Endothelial cell of umbilical vein (primary cell): Measurements from ENCODE around the gene ANAPC2. TPM values are rescaled to one million over a fixed set of nuclear protein-coding genes. Genes with fewer than 3 reads are reported as not detected.

Source experiments
- BruUV-seq: library from RNA; stranded (reverse); fragments of 400-500 nt; replicated peaks from 2 replicates; lab custom pipeline; 2021; lab: Mats Ljungman, UMichigan
- CTCF ChIA-PET: fragments of 300-600, 350-600 bp; sonication (Branson Sonifier 250); formaldehyde crosslinking; loops from one replicate; lab custom pipeline; 2021; ENCODE audit warnings: antibody characterized with exemption, inconsistent platforms; lab: Charles Lee
- POLR2A ChIA-PET: fragments of 300-600, 350-600 bp; sonication (Branson Sonifier 250); formaldehyde crosslinking; loops from one replicate; lab custom pipeline; 2021; ENCODE audit warnings: antibody characterized with exemption, inconsistent platforms; lab: Charles Lee
- DNase-seq: peaks from one replicate; pipeline ENCODE4 v3.0.0-alpha.2; 2011; ENCODE audit warnings: low read depth, low spot score
- FAIRE-seq: peaks from 2 replicates; lab custom pipeline; 2011; peaks lifted over from hg19 to GRCh38; lab: Jason Lieb, UNC
- H2AFZ ChIP-seq: 2 replicates; pipeline ENCODE4 v1.6.0; 2012; ENCODE audit warnings: low read depth, low read length, control low read depth, inconsistent platforms
- H3K27ac ChIP-seq: 2 replicates; pipeline ENCODE4 v1.5.1; 2011; ENCODE audit warnings: low read depth, mild to moderate bottlenecking, control low read depth, low read length, moderate library complexity; ENCODE audit not compliant: insufficient read depth
- H3K27me3 ChIP-seq, 2 experiments: 2 replicates each; pipeline versions ENCODE4 v1.6.0 to v1.6.1; 2011; ENCODE audit warnings: low read length in 2 of 2, mixed read lengths in 1 of 2; ENCODE audit not compliant: control insufficient read depth in 2 of 2, insufficient read depth in 2 of 2
- H3K36me3 ChIP-seq, 2 experiments: 2 replicates in 1 of 2; 3 replicates in 1 of 2; pipeline ENCODE4 v1.5.1; 2011; ENCODE audit warnings: low read length in 2 of 2, mild to moderate bottlenecking in 1 of 2, moderate library complexity in 1 of 2; ENCODE audit not compliant: control insufficient read depth in 2 of 2, insufficient read depth in 2 of 2; ENCODE audit errors: extremely low read depth in 1 of 2
- H3K4me1 ChIP-seq: 3 replicates; pipeline ENCODE4 v1.5.1; 2011; ENCODE audit warnings: mild to moderate bottlenecking, low read length; ENCODE audit not compliant: control insufficient read depth, insufficient read depth; ENCODE audit errors: extremely low read depth
- H3K4me2 ChIP-seq: 2 replicates; pipeline ENCODE4 v1.6.1; 2011; ENCODE audit warnings: low read length, control low read depth, mixed read lengths; ENCODE audit not compliant: insufficient read depth
- H3K4me3 ChIP-seq, 3 experiments: fragments of 200-600 bp in 1 of 3; sonication (generic), shearing (Covaris generic) in 1 of 3; replicated peaks in 1 of 3; 2 replicates each; pipeline ENCODE4 v1.5.1; 2011 to 2016; ENCODE audit warnings: control low read depth in 3 of 3, low read length in 3 of 3, mild to moderate bottlenecking in 2 of 3, inconsistent platforms in 1 of 3, low read depth in 1 of 3, moderate library complexity in 1 of 3; ENCODE audit not compliant: insufficient read depth in 1 of 3
- H3K79me2 ChIP-seq: 2 replicates; pipeline ENCODE4 v1.6.0; 2012; ENCODE audit warnings: low read length, inconsistent platforms; ENCODE audit not compliant: control insufficient read depth, insufficient read depth
- H3K9ac ChIP-seq: replicated peaks from 2 replicates; pipeline ENCODE3; 2011; ENCODE audit warnings: low read length, control low read depth; ENCODE audit not compliant: insufficient read depth; ENCODE audit errors: extremely low read depth
- H3K9me1 ChIP-seq: replicated peaks from 3 replicates; pipeline ENCODE4 v1.6.0; 2011; ENCODE audit warnings: mild to moderate bottlenecking, low read length; ENCODE audit not compliant: control insufficient read depth, insufficient read depth; ENCODE audit errors: extremely low read depth
- H3K9me3 ChIP-seq: replicated peaks from 2 replicates; pipeline ENCODE4 v1.5.1; 2012; ENCODE audit warnings: low read length, inconsistent platforms; ENCODE audit not compliant: control insufficient read depth, insufficient read depth
- H4K20me1 ChIP-seq: replicated peaks from 2 replicates; pipeline ENCODE3; 2011; ENCODE audit warnings: mild to moderate bottlenecking, low read length; ENCODE audit not compliant: control insufficient read depth, insufficient read depth; ENCODE audit errors: extremely low read depth
- CTCF ChIP-seq, 2 donors: IDR thresholded peaks; 1 replicate in 1 of 2; 2 replicates in 1 of 2; pipeline ENCODE4 v1.5.1; 2011; ENCODE audit warnings: low read length in 2 of 2, mild to moderate bottlenecking in 2 of 2, moderate library complexity in 2 of 2, control low read depth in 1 of 2, inconsistent platforms in 1 of 2, low read depth in 1 of 2; ENCODE audit not compliant: insufficient read depth in 1 of 2; ENCODE audit errors: extremely low read depth in 1 of 2
- EZH2 ChIP-seq: IDR thresholded peaks from 2 replicates; pipeline ENCODE4 v1.6.1; 2012; ENCODE audit warnings: borderline replicate concordance, low read depth, mild to moderate bottlenecking, moderate library complexity, low read length, inconsistent platforms; ENCODE audit not compliant: severe bottlenecking
- FOS ChIP-seq: IDR thresholded peaks from 2 replicates; pipeline ENCODE4 v1.6.1; 2011; ENCODE audit warnings: mild to moderate bottlenecking, low read length, moderate library complexity, borderline replicate concordance; ENCODE audit not compliant: insufficient read depth
- GATA2 ChIP-seq: IDR thresholded peaks from 2 replicates; pipeline ENCODE4 v1.7.0; 2011; ENCODE audit warnings: low read depth, mild to moderate bottlenecking, moderate library complexity, mixed read lengths, low read length; ENCODE audit not compliant: insufficient read length, insufficient read depth
- JUN ChIP-seq: IDR thresholded peaks from 2 replicates; pipeline ENCODE4 v1.6.1; 2011; ENCODE audit warnings: borderline replicate concordance, low read depth; ENCODE audit not compliant: insufficient read length, insufficient read depth
- MAX ChIP-seq: IDR thresholded peaks from 2 replicates; pipeline ENCODE4 v1.6.1; 2011; ENCODE audit not compliant: insufficient read depth, insufficient read length
- MYC ChIP-seq: IDR thresholded peaks from one replicate; pipeline ENCODE4 v1.6.1; 2011; ENCODE audit warnings: mild to moderate bottlenecking, low read depth, low read length
- POLR2A ChIP-seq: IDR thresholded peaks from 2 replicates; pipeline ENCODE4 v1.6.1; 2012; ENCODE audit warnings: low read depth, mild to moderate bottlenecking, control low read depth, low read length
- POLR2AphosphoS5 ChIP-seq: IDR thresholded peaks from 2 replicates; pipeline ENCODE4 v1.6.1; 2012; ENCODE audit warnings: low read depth, mild to moderate bottlenecking, control low read depth, low read length, moderate library complexity; ENCODE audit not compliant: insufficient read depth
- dilution Hi-C: fragments of 300-500 bp; cut with MboI; formaldehyde crosslinking; loops from one replicate; pipeline ENCODE4 v1.15.0; 2019; ENCODE audit warnings: low sequenced_read_pairs; ENCODE audit not compliant: extremely low pct_ligation_motif_present
- intact Hi-C: fragments of 100-400 bp; cut with micrococcal nuclease; formaldehyde crosslinking; loops from one replicate; pipeline ENCODE4 v1.10.0; 2022
- polyA plus RNA-seq, 4 experiments: library from polyadenylated mRNA; depleted of rRNA in 3 of 4; stranded (reverse) in 3 of 4; unstranded in 1 of 4; fragments of >200 nt; gene quantifications; 2 replicates each; pipeline versions ENCODE4 v1.2.1 to v1.2.3, GENCODE V29; 2011 to 2012; ENCODE audit warnings: missing spikeins in 1 of 4
- total RNA-seq: library from RNA; stranded (reverse); gene quantifications from 2 replicates; pipeline ENCODE4 v1.2.3, GENCODE V29; 2021

ANAPC2 gene
- total and polyA plus RNA-seq, 2 donors (not counting 3 experiments of a cell fraction or from before 2014, with no cell fraction given) = 44.8 to 69.2 TPM

DNA sequence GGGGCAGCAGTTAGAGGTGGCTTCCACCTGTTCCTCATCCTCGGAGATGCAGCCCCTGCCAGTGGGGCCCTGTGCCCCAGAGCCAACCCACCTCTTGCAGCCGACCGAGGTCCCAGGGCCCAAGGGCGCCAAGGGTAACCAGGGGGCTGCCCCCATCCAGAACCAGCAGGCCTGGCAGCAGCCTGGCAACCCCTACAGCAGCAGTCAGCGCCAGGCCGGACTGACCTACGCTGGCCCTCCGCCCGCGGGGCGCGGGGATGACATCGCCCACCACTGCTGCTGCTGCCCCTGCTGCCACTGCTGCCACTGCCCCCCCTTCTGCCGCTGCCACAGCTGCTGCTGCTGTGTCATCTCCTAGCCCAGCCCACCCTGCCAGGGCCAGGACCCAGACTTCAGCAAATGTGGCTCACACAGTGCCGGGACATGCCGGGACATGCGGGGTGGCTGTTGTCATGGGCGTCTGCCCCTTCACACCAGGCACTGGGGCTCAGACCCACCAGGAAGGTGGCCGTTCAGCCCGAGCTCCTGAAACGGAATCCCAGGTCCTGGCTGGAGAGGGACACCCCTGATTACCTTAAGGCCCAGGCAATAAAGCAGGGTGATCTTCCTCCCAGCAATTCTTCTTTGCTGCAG lies 37.5 kb upstream of the ANAPC2 start:
- H4K20me1 ChIP-seq = no peaks in the 10 kb centered on the region
- no peak for DNase-seq
- no peaks in the 10 kb centered on the region for H3K9me1 ChIP-seq
- H3K27ac ChIP-seq = no peak overlapping the region
- FAIRE-seq = no peak
- peaks cover 12% of the 10 kb centered on the region for H3K4me1 ChIP-seq
- H3K27me3 ChIP-seq = no peaks in the 10 kb centered on the region
- TF ChIP-seq POLR2A (no peak), MAX (no peak), CTCF (IDR thresholded peaks at IDR 0.05; ENCODE audit: extremely low read depth in 1 of 2, insufficient read depth in 1 of 2, low read depth in 1 of 2, low read length in 2 of 2) (no peak), POLR2AphosphoS5 (no peak), MYC (no peak), GATA2 (no peak), JUN (no peak), EZH2 (no peak), FOS (no peak)
- dilution Hi-C loops (no loop called here), intact Hi-C loops (loop anchor here (2.0 kb wide), 1 partner anchor 49 kb away; no protein-coding TSS in a partner anchor)
- no peaks in the 10 kb centered on the region for H3K36me3 ChIP-seq
- no peak overlapping the region for H3K4me2 ChIP-seq
- CTCF ChIA-PET = interaction anchor here (0.6 to 6.3 kb wide), 8 partner anchors 11 to 196 kb away, joined by 3 to 63 read pairs (median 12); partner anchors contain the start of genes ANAPC2, NPDC1 and SSNA1
- H3K9ac ChIP-seq = no peak overlapping the region
- POLR2A ChIA-PET = no interaction called here
- H3K9me3 ChIP-seq = no peaks in the 10 kb centered on the region
- no peak overlapping the region for H2AFZ ChIP-seq
- no peaks in the 10 kb centered on the region for H3K79me2 ChIP-seq
- no TSS peak for BruUV-seq
- H3K4me3 ChIP-seq = no peak overlapping the region
